ENCODE results near the gene EGLN3. TPM values are rescaled to one million over a fixed set of nuclear protein-coding genes. Genes with fewer than 3 reads are reported as not detected.
"Not testable (repeated sequence)": the region's sequence is repeated elsewhere in the genome, so short reads cannot be mapped to it uniquely, and the experiment has no call there.

EGLN3 gene
- total RNA-seq, 1 experiment from 2014 or later: 0.22 TPM

DNA sequence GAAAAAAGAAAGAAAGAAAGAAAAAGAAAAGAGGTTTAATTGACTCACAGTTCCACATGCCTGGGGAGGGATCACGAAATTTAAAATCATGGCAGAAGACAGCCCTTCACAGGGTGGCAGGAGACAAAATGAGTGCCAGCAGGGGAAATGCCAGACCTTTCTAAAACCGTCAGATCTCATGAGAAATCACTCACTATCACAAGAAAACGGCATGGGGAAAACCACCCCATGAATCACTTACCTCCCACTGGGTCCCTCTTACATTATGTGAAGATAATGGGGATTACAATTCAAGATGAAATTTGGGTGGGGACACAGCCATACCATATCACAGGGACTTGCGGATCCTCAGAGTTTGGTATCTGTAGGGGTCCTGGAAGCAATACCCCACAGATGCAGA is 16.3 kb upstream of the EGLN3 start:
- H2AFZ ChIP-seq (ENCODE audit: low read length): no peak overlapping the region
- no peaks in the 10 kb centered on the region for H3K27me3 ChIP-seq (ENCODE audit: low read length)
- H3K4me2 ChIP-seq (ENCODE audit: low read depth, low read length, poor library complexity, severe bottlenecking): no peak overlapping the region
- H3K36me3 ChIP-seq (ENCODE audit: insufficient read depth, low read length): no peaks in the 10 kb centered on the region
- H3K79me2 ChIP-seq (ENCODE audit: low read length): no peaks in the 10 kb centered on the region
- DNase-seq: no peak
- no peak overlapping the region for H3K9ac ChIP-seq (ENCODE audit: low read length)
- H3K27ac ChIP-seq (ENCODE audit: low read length): no peak overlapping the region
- no peaks in the 10 kb centered on the region for H4K20me1 ChIP-seq (ENCODE audit: insufficient read depth, low read depth, low read length)
- no peaks in the 10 kb centered on the region for H3K4me1 ChIP-seq (ENCODE audit: low read length)
- no peak overlapping the region for H3K4me3 ChIP-seq (ENCODE audit: low read length)
- H3K9me3 ChIP-seq (ENCODE audit: low read length): no peaks in the 10 kb centered on the region
- H3K9me2 ChIP-seq (replicated peaks; ENCODE audit: insufficient read depth, low read length): no peaks in the 10 kb centered on the region

DNA sequence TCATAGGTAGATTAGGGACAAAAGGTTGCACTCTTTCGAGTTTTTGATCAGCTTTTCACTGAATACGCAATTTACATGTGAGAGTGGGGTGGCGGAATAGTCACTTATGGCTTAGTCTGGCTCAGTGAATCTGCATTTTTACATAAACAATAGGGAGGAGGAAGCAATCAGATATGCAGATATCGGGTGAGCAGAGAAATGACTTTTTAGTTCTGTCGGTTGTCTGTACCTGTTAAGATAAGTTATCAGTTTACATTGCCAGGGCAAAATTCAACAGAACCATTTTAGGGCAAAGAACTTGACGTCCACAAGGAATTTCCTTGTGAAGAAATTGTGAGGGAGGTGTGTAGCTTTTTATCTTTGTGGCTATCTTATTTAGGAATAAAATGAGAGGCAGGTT is 15.4 kb upstream of the EGLN3 start:
- Histone ChIP-seq H3K9ac (ENCODE audit: low read length) (no peak overlapping the region), H2AFZ (ENCODE audit: low read length) (no peak overlapping the region), H3K4me2 (ENCODE audit: low read depth, low read length, poor library complexity, severe bottlenecking) (no peak overlapping the region), H3K4me3 (ENCODE audit: low read length) (no peak overlapping the region), H3K27me3 (ENCODE audit: low read length) (no peaks in the 10 kb centered on the region), H3K4me1 (ENCODE audit: low read length) (no peaks in the 10 kb centered on the region), H3K9me3 (ENCODE audit: low read length) (no peaks in the 10 kb centered on the region), H4K20me1 (ENCODE audit: insufficient read depth, low read depth, low read length) (no peaks in the 10 kb centered on the region), H3K9me2 (replicated peaks; ENCODE audit: insufficient read depth, low read length) (no peaks in the 10 kb centered on the region), H3K79me2 (ENCODE audit: low read length) (no peaks in the 10 kb centered on the region), H3K36me3 (ENCODE audit: insufficient read depth, low read length) (no peaks in the 10 kb centered on the region), H3K27ac (ENCODE audit: low read length) (no peak overlapping the region)
- DNase-seq: no peak

DNA sequence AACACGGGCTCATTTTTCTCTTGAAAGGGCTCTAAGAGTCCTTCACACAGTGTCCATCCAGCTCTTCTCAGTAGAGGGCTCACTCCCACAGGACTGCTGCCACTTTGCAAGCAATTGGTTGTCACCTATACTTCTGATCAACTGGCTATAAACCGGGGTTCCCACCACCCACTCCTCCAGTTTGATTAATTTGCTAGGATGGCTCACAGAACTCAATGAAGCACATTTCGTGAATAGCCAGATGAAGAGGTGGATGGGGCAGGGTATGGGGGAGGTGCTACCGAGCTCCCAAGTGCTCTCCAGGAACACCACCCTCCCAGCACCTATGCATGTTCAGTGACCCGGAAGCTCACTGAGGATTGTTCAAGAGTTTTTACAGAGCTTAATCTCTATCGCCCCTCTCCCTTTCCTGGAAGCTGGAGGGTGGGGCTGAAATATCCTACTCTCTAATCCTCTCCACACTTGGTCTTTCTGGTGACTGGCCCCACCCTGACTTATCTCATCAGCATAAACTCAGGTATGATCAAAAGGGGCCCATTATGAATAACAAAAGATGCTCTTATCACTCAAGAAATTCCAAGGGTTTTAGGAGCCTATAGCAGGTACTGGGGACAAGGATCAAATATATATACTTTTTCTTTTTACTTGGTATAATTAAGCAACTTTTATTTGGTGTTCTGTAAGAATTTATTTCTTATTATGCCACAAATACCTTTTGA is 13.9 kb upstream of the EGLN3 start:
- H3K27me3 ChIP-seq (ENCODE audit: low read length): no peaks in the 10 kb centered on the region
- H3K4me2 ChIP-seq (ENCODE audit: low read depth, low read length, poor library complexity, severe bottlenecking): no peak overlapping the region
- H4K20me1 ChIP-seq (ENCODE audit: insufficient read depth, low read depth, low read length): no peaks in the 10 kb centered on the region
- no peaks in the 10 kb centered on the region for H3K36me3 ChIP-seq (ENCODE audit: insufficient read depth, low read length)
- no peaks in the 10 kb centered on the region for H3K9me2 ChIP-seq (replicated peaks; ENCODE audit: insufficient read depth, low read length)
- H3K9me3 ChIP-seq (ENCODE audit: low read length): no peaks in the 10 kb centered on the region
- H3K79me2 ChIP-seq (ENCODE audit: low read length): no peaks in the 10 kb centered on the region
- H3K4me1 ChIP-seq (ENCODE audit: low read length): no peaks in the 10 kb centered on the region
- no peak overlapping the region for H3K9ac ChIP-seq (ENCODE audit: low read length)
- H2AFZ ChIP-seq (ENCODE audit: low read length): no peak overlapping the region
- H3K4me3 ChIP-seq (ENCODE audit: low read length): no peak overlapping the region
- H3K27ac ChIP-seq (ENCODE audit: low read length): no peak overlapping the region
- DNase-seq: no peak

DNA sequence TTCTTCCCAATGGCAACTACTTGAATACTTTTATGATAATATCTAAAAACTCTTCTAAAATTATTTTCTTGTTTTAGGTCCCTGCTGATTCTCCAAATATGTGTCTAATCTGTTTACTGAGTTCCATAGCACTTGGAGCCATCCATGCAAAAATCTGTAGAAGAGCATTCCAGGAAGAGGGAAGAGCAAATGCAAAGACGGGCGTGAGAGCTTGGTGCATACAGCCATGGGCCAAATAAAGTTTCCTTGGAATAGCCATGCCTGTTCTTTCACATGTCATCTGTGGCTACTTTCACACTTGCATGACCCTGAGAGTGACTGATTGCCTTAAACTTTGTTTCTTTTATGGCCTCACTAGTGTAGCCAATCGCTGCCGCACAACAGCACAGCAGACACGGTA is 13.0 kb upstream of the EGLN3 start:
- Histone ChIP-seq H3K36me3 (ENCODE audit: insufficient read depth, low read length) (no peaks in the 10 kb centered on the region), H3K27ac (ENCODE audit: low read length) (no peak overlapping the region), H3K9me2 (replicated peaks; ENCODE audit: insufficient read depth, low read length) (no peaks in the 10 kb centered on the region), H3K9ac (ENCODE audit: low read length) (no peak overlapping the region), H3K4me2 (ENCODE audit: low read depth, low read length, poor library complexity, severe bottlenecking) (no peak overlapping the region), H3K9me3 (ENCODE audit: low read length) (no peaks in the 10 kb centered on the region), H3K79me2 (ENCODE audit: low read length) (no peaks in the 10 kb centered on the region), H3K4me1 (ENCODE audit: low read length) (no peaks in the 10 kb centered on the region), H3K4me3 (ENCODE audit: low read length) (no peak overlapping the region), H2AFZ (ENCODE audit: low read length) (no peak overlapping the region), H3K27me3 (ENCODE audit: low read length) (no peaks in the 10 kb centered on the region), H4K20me1 (ENCODE audit: insufficient read depth, low read depth, low read length) (no peaks in the 10 kb centered on the region)
- DNase-seq: no peak

DNA sequence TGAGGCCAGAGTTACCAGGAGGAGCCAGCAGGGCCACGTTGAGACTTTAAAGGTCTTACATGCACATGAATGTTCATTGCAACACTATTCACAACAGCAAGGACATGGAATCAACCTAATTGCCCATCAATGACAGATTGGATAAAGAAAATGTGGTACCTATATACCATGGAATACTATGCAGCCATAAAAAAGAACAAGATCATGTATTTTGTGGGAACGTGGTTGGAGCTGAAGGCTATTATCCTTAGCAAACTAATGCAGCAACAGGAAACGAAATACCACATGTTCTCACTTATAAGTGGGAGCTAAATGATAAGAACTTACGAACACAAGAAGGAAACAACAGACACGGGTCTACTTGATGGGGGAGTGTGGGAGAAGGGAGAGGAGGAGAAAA is 11.6 kb upstream of the EGLN3 start:
- not testable (repeated sequence) for H3K27me3 ChIP-seq (ENCODE audit: low read length); H3K27ac ChIP-seq (ENCODE audit: low read length); DNase-seq; H3K9me2 ChIP-seq (replicated peaks; ENCODE audit: insufficient read depth, low read length); H3K4me1 ChIP-seq (ENCODE audit: low read length); H3K9me3 ChIP-seq (ENCODE audit: low read length); H3K36me3 ChIP-seq (ENCODE audit: insufficient read depth, low read length); H3K4me2 ChIP-seq (ENCODE audit: low read depth, low read length, poor library complexity, severe bottlenecking); H3K79me2 ChIP-seq (ENCODE audit: low read length); H2AFZ ChIP-seq (ENCODE audit: low read length); H4K20me1 ChIP-seq (ENCODE audit: insufficient read depth, low read depth, low read length); H3K9ac ChIP-seq (ENCODE audit: low read length); H3K4me3 ChIP-seq (ENCODE audit: low read length)

DNA sequence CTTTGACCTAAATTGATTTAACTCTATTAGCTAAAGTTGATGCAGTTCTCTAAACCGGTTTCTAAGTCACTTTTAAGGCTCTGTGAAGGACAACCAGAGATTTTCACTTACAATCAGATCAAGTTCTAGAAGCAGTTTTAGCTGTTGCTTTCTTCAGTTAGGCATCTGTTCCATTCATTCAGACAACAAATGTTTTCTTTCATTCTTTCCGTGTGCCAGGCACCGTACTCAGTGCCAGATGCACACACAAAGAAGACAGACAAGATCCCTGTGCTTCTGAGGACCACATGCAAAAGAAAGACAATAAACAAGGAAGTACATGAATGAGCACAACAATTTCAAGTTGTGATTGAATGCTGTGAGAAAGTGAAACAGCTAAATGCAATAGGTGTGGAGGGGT is 11.1 kb upstream of the EGLN3 start:
- no peaks in the 10 kb centered on the region for H3K27me3 ChIP-seq (ENCODE audit: low read length)
- H3K9me3 ChIP-seq (ENCODE audit: low read length): no peaks in the 10 kb centered on the region
- H3K4me3 ChIP-seq (ENCODE audit: low read length): no peak overlapping the region
- no peaks in the 10 kb centered on the region for H3K79me2 ChIP-seq (ENCODE audit: low read length)
- no peak overlapping the region for H3K9ac ChIP-seq (ENCODE audit: low read length)
- no peak overlapping the region for H2AFZ ChIP-seq (ENCODE audit: low read length)
- no peaks in the 10 kb centered on the region for H3K36me3 ChIP-seq (ENCODE audit: insufficient read depth, low read length)
- no peaks in the 10 kb centered on the region for H3K4me1 ChIP-seq (ENCODE audit: low read length)
- no peaks in the 10 kb centered on the region for H4K20me1 ChIP-seq (ENCODE audit: insufficient read depth, low read depth, low read length)
- no peak for DNase-seq
- H3K27ac ChIP-seq (ENCODE audit: low read length): no peak overlapping the region
- no peaks in the 10 kb centered on the region for H3K9me2 ChIP-seq (replicated peaks; ENCODE audit: insufficient read depth, low read length)
- no peak overlapping the region for H3K4me2 ChIP-seq (ENCODE audit: low read depth, low read length, poor library complexity, severe bottlenecking)

DNA sequence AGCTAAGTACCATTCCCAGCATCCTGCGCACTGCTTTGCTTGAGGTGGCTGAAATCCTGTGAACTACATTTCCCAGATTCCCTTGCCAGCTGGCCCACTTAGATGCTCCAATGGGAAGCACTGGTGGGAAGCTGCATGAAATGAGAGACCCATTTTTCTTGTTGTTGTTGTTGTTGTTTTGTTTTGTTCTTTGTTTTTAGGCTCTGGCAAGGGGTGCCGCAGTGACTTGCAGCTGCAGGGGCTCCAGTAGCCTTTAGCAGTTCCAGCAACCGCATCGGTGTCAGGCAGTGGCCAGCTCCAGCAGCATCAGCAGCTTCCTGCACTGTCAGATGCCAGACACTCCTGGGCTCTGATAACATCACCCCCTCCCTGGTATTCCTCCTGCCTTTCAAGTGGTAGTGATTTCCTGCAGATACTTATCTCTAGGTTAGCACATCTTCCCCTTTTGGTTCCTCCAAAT is 8.8 kb upstream of the EGLN3 start:
- no peak for DNase-seq
- Histone ChIP-seq H3K4me1 (ENCODE audit: low read length) (peaks cover 2% of the 10 kb centered on the region), H4K20me1 (ENCODE audit: insufficient read depth, low read depth, low read length) (no peaks in the 10 kb centered on the region), H3K4me3 (ENCODE audit: low read length) (no peak overlapping the region), H3K79me2 (ENCODE audit: low read length) (no peaks in the 10 kb centered on the region), H3K4me2 (ENCODE audit: low read depth, low read length, poor library complexity, severe bottlenecking) (no peak overlapping the region), H3K27me3 (ENCODE audit: low read length) (no peaks in the 10 kb centered on the region), H3K9ac (ENCODE audit: low read length) (no peak overlapping the region), H3K9me2 (replicated peaks; ENCODE audit: insufficient read depth, low read length) (no peaks in the 10 kb centered on the region), H3K27ac (ENCODE audit: low read length) (no peak overlapping the region), H3K9me3 (ENCODE audit: low read length) (no peaks in the 10 kb centered on the region), H3K36me3 (ENCODE audit: insufficient read depth, low read length) (no peaks in the 10 kb centered on the region), H2AFZ (ENCODE audit: low read length) (no peak overlapping the region)

DNA sequence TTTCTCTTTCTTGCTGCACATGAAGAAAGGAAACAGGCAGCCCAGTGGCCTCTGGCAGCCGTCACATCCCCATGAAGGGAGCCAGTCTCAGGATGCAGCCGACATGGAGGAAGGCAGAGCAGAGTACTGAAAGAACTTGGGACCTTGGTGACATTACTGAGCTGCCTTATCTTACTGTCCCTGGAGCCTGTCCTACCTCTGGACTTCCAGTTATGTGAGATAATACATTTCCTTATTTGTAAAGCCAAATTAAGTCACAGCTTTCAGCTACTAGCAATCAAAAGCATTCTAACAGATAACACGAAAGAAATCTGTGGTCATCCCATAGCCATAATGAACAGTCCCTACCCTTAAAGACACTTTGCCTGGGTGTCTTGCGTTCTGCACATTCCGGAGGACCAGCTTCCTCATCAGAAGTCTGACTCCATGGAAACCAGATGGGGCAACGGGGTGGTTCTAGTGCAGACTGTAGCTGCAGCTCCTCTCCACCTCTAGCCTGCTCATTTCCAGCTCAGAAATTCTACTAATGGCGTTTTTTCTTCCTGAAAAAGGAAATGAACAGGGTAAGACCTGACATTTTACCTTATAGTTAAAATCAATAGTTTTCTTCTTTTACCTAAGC is 7.8 kb upstream of the EGLN3 start:
- Histone ChIP-seq H2AFZ (ENCODE audit: low read length) (no peak overlapping the region), H3K4me2 (ENCODE audit: low read depth, low read length, poor library complexity, severe bottlenecking) (no peak overlapping the region), H3K9ac (ENCODE audit: low read length) (no peak overlapping the region), H3K36me3 (ENCODE audit: insufficient read depth, low read length) (no peaks in the 10 kb centered on the region), H3K9me3 (ENCODE audit: low read length) (no peaks in the 10 kb centered on the region), H3K4me3 (ENCODE audit: low read length) (no peak overlapping the region), H3K27ac (ENCODE audit: low read length) (no peak overlapping the region), H3K9me2 (replicated peaks; ENCODE audit: insufficient read depth, low read length) (no peaks in the 10 kb centered on the region), H3K4me1 (ENCODE audit: low read length) (peaks cover 7% of the 10 kb centered on the region), H4K20me1 (ENCODE audit: insufficient read depth, low read depth, low read length) (no peaks in the 10 kb centered on the region), H3K27me3 (ENCODE audit: low read length) (no peaks in the 10 kb centered on the region), H3K79me2 (ENCODE audit: low read length) (no peaks in the 10 kb centered on the region)
- DNase-seq: no peak
